Pancreas (tissue), 10 donors: ENCODE measurements around the gene HLA-DRA. TPM values are rescaled to one million over a fixed set of nuclear protein-coding genes. Genes with fewer than 3 reads are reported as not detected.
A peak's percentile ranks its signal among the peaks of the same experiment; 100 is the strongest.
"Not testable (repeated sequence)": the region's sequence is repeated elsewhere in the genome, so short reads cannot be mapped to it uniquely, and the experiment has no call there.

Experiments used
- ATAC-seq, 4 donors: fragments of 200-7000 bp; cut with Tn5 transposase; one replicate each; pipeline versions ENCODE4 v1.8.0 to v1.9.1; 2020; ENCODE audit warnings: mild to moderate bottlenecking in 4 of 4, moderate library complexity in 4 of 4
- DNase-seq, 6 donors: peaks; one replicate each; pipeline ENCODE4 v3.0.0-alpha.2; 2020
- FAIRE-seq: peaks from 2 replicates; lab custom pipeline; 2012; peaks lifted over from hg19 to GRCh38; lab: Jason Lieb, UNC
- H3K27ac ChIP-seq, 4 donors: fragments of 200-600 bp; sonication (generic); 1 replicate in 3 of 4; 2 replicates in 1 of 4; pipeline versions ENCODE4 v1.5.0 to v1.8.0; 2020
- H3K27me3 ChIP-seq, 4 donors: fragments of 200-600 bp; one replicate each; pipeline ENCODE4 v1.8.0; 2021
- H3K36me3 ChIP-seq, 3 donors: fragments of 200-600 bp; sonication (generic) in 1 of 3; one replicate each; pipeline versions ENCODE4 v1.5.0 to v1.8.0; 2020 to 2021
- H3K4me1 ChIP-seq, 3 donors: fragments of 200-600 bp; one replicate each; pipeline ENCODE4 v1.8.0; 2021
- H3K4me3 ChIP-seq, 4 donors: fragments of 200-600 bp; sonication (generic) in 2 of 4; one replicate each; pipeline versions ENCODE4 v1.5.0 to v1.8.0; 2020 to 2021
- H3K9me3 ChIP-seq, 4 donors: fragments of 200-600 bp; one replicate each; pipeline ENCODE4 v1.8.0; 2021
- CTCF ChIP-seq, 4 donors: fragments of 200-600 bp; sonication (generic) in 3 of 4; IDR thresholded peaks; one replicate each; pipeline versions ENCODE4 v1.5.0 to v1.8.0; 2021; ENCODE audit warnings: antibody characterized with exemption in 4 of 4
- WGBS, 2 donors: extraction: QIAGEN DNeasy Blood & Tissue Kit; methylation state at CpG; one replicate each; pipeline ENCODE4 v1.1.7; 2013; 5-methylcytosine and 5-hydroxymethylcytosine counted together
- intact Hi-C, 3 donors: fragments of 100-400 bp; cut with DNase I; formaldehyde crosslinking; loops; one replicate each; pipeline versions ENCODE4 v1.11.1 to v1.14.2; 2022
- polyA plus RNA-seq, 2 donors: library from polyadenylated mRNA; stranded (reverse); fragments of 200-250 nt; gene quantifications; one replicate each; pipeline ENCODE4 v1.2.3, GENCODE V29; 2013
- total RNA-seq, 6 donors: library from RNA; stranded (reverse); fragmentation: NEBNext Ultra II Directional in 4 of 6; extraction: Animal tissue kit (Norgen Biotek cat#: 25700) in 4 of 6; gene quantifications; one replicate each; pipeline versions ENCODE4 v1.2.1 to v1.2.4, GENCODE V29; 2021 to 2023
- donor health status: healthy with polysubstance abuse.
- donor health status: DM: no; HTN: no; CAD: no; lungs with moderate emphysema.
- donor health status: DM: no; HTN: no; CAD: no.
- donor health status: control.
- donor health status: control.
- donor health status: Bipolar disorder and iron deficiency.
- donor health status: DM: yes; HTN: yes; CAD: no.
- donor health status: DM: no; HTN: no; CAD: no.
- donor health status: DM: no; HTN: no; CAD: no.
- donor health status: DM: yes; HTN: yes; CAD: no.

The HLA-DRA gene
- total and polyA plus RNA-seq, 8 donors, result 16.3 to 414 (median 28.2) TPM

GRCh38 chr6:32472781-32473375 lies 33.2 kb downstream of the HLA-DRA start:
- H3K27ac ChIP-seq, result no peak overlapping the region

GRCh38 chr6:32473376-32474348 lies 34.0 kb downstream of the HLA-DRA start:
- WGBS, 2 donors, result 29 to 39% methylated on average over 10 of the region's 10 CpGs

More at GRCh38 chr6:32472781-32473375, 33.2 kb downstream of the HLA-DRA start:
- H3K4me3 ChIP-seq, result no peak overlapping the region
- no peaks in the 10 kb centered on the region for H3K36me3 ChIP-seq
- WGBS, 2 donors, result 57 to 66% methylated on average over 5 of the region's 5 CpGs
- ATAC-seq (peak in 2 of 4 donors; percentile 54 to 56), FAIRE-seq (no peak), DNase-seq (no peak)
- H3K27me3 ChIP-seq, result no peaks in the 10 kb centered on the region
- H3K4me1 ChIP-seq, result no peaks in the 10 kb centered on the region
- no peak for TF ChIP-seq CTCF (IDR thresholded peaks at IDR 0.05)
- H3K9me3 ChIP-seq, result no peaks in the 10 kb centered on the region
- intact Hi-C loops, result no loop called here

GRCh38 chr6:32475392-32476206 lies 35.9 kb downstream of the HLA-DRA start:
- FAIRE-seq (no peak), ATAC-seq (no peak), DNase-seq (no peak)
- 67 to 78% methylated on average over 13 of the region's 13 CpGs for WGBS, 2 donors
- no peak overlapping the region for H3K27ac ChIP-seq
- no peaks in the 10 kb centered on the region for H3K36me3 ChIP-seq
- intact Hi-C loops, result no loop called here
- H3K4me1 ChIP-seq, result no peaks in the 10 kb centered on the region
- TF ChIP-seq CTCF (IDR thresholded peaks at IDR 0.05), result no peak
- no peak overlapping the region for H3K4me3 ChIP-seq
- no peaks in the 10 kb centered on the region for H3K9me3 ChIP-seq
- H3K27me3 ChIP-seq, result no peaks in the 10 kb centered on the region

More at GRCh38 chr6:32473376-32474348, 34.0 kb downstream of the HLA-DRA start:
- H3K4me3 ChIP-seq, H3K27me3 ChIP-seq, H3K9me3 ChIP-seq, H3K36me3 ChIP-seq, intact Hi-C loops, DNase-seq, H3K4me1 ChIP-seq: not testable (repeated sequence)
- peak; percentile 81 for FAIRE-seq
- H3K27ac ChIP-seq, result peak overlapping the region in 1 of 4 donors; percentile 42
- ATAC-seq, result peak in 3 of 4 donors; percentile 78 to 98 (median 92)

GRCh38 chr6:32483968-32484613 lies 44.4 kb downstream of the HLA-DRA start:
- DNase-seq (peak in 1 of 6 donors; percentile 50), ATAC-seq (no peak), FAIRE-seq (no peak)
- H3K9me3 ChIP-seq, result no peaks in the 10 kb centered on the region
- no peaks in the 10 kb centered on the region for H3K4me1 ChIP-seq
- H3K27ac ChIP-seq, result no peak overlapping the region
- 56 to 62% methylated on average over 26 of the region's 26 CpGs for whole genome bisulfite sequencing, 2 donors
- no peak for TF ChIP-seq CTCF (IDR thresholded peaks at IDR 0.05)
- no peaks in the 10 kb centered on the region for H3K27me3 ChIP-seq
- intact Hi-C loops, result no loop called here
- no peaks in the 10 kb centered on the region for H3K36me3 ChIP-seq
- no peak overlapping the region for H3K4me3 ChIP-seq
